ENCODE results near the gene TTLL10. TPM values are rescaled to one million over a fixed set of nuclear protein-coding genes. Genes with fewer than 3 reads are reported as not detected.

Gene TTLL10
- total RNA-seq, 4 donors from 2014 or later: 0.23 TPM; not detected in 3

DNA sequence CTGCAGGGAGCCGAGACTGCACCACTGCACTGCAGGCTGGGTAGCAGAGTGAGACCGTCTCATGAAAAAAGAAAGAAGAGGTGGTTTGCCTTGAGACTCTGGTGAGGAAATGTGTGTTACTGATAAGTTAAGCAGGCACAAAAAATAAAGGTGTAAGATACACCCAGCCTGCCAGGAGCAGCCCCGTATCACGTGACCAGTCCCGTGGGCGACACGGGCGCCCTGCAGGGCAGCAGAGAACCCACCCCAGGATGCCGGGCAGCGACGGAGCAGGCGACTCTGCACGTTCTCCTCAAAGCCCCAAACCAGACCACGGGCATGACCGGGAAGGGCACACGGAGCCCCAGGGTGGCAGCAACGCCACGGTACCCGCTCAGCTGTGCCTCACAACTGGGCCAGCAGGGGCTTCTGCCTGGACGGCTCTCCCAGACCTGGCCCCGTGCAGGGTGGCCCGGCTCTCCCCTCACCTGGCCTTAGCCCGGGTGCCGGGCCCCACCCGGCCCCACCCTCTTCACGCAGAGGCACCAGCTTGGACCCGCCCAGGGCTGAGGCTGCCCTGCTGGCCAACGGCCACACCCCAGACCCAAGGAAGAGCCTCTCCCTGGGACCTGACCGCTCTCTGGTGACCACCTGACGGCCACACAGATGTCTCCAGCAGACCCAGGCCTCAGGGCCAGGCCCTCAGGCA lies 48.4 kb downstream of the TTLL10 start:
- no peaks in the 10 kb centered on the region for H3K9me3 ChIP-seq
- no peak overlapping the region for H3K27ac ChIP-seq
- no peak for ATAC-seq
- H3K4me1 ChIP-seq: peaks cover 0 to 15% (median 0%) of the 10 kb centered on the region in 3 donors
- H3K27me3 ChIP-seq: no peaks in the 10 kb centered on the region
- no peak overlapping the region for H3K4me3 ChIP-seq
- 87% methylated on average over 3 of the region's 30 CpGs; no CpG with 5 or more reads in 1 of the 2 donors for WGBS, 2 donors (ENCODE audit: low coverage in 1 of 2)
- H3K36me3 ChIP-seq: peaks cover 0 to 100% of the 10 kb centered on the region in 2 donors
- TF ChIP-seq EP300 (IDR thresholded peaks at IDR 0.05) (no peak), POLR2AphosphoS5 (IDR thresholded peaks at IDR 0.05) (no peak), POLR2A (IDR thresholded peaks at IDR 0.05) (no peak)
- TF ChIP-seq, protein P1, sequence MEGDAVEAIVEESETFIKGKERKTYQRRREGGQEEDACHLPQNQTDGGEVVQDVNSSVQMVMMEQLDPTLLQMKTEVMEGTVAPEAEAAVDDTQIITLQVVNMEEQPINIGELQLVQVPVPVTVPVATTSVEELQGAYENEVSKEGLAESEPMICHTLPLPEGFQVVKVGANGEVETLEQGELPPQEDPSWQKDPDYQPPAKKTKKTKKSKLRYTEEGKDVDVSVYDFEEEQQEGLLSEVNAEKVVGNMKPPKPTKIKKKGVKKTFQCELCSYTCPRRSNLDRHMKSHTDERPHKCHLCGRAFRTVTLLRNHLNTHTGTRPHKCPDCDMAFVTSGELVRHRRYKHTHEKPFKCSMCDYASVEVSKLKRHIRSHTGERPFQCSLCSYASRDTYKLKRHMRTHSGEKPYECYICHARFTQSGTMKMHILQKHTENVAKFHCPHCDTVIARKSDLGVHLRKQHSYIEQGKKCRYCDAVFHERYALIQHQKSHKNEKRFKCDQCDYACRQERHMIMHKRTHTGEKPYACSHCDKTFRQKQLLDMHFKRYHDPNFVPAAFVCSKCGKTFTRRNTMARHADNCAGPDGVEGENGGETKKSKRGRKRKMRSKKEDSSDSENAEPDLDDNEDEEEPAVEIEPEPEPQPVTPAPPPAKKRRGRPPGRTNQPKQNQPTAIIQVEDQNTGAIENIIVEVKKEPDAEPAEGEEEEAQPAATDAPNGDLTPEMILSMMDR (IDR thresholded peaks at IDR 0.05): no peak

DNA sequence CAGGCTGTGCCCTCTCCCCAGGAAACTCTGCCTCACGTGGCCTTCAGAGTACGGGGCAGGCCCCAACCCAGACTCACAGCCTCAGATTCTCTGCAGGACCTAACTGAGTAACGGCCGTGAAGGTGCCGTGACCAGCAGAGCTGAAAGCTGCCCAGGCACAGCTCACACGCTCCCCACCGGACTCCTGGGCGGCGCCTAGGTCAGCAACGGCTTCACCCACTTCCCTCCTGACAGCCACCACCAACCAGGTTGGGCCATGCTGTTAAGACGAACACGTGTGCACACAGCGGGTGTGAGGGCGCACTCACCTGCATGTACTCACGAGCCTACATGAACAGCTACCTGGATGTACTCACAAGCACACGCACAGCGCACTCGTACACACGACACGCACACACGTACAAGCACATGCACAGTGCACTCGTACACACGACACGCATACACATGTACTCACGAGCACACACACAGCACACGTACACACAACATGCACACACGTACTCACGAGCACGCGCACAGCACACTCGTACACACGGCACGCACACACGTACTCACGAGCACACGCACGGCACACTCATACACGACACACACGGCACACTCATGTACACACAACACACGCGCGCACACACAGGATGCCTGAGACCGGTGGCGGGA lies 49.0 kb downstream of the TTLL10 start:
- H3K36me3 ChIP-seq: peaks cover 0 to 100% of the 10 kb centered on the region in 2 donors
- peaks cover 0 to 21% (median 0%) of the 10 kb centered on the region in 3 donors for H3K4me1 ChIP-seq
- ATAC-seq: no peak
- no peaks in the 10 kb centered on the region for H3K9me3 ChIP-seq
- 90 to 96% methylated on average over 12 to 26 of the region's 44 CpGs for WGBS, 2 donors (ENCODE audit: low coverage in 1 of 2)
- no peaks in the 10 kb centered on the region for H3K27me3 ChIP-seq
- H3K4me3 ChIP-seq: no peak overlapping the region
- TF ChIP-seq EP300 (IDR thresholded peaks at IDR 0.05) (no peak), POLR2AphosphoS5 (IDR thresholded peaks at IDR 0.05) (no peak), POLR2A (IDR thresholded peaks at IDR 0.05) (no peak)
- TF ChIP-seq, protein P1 (IDR thresholded peaks at IDR 0.05): no peak
- no peak overlapping the region for H3K27ac ChIP-seq

DNA sequence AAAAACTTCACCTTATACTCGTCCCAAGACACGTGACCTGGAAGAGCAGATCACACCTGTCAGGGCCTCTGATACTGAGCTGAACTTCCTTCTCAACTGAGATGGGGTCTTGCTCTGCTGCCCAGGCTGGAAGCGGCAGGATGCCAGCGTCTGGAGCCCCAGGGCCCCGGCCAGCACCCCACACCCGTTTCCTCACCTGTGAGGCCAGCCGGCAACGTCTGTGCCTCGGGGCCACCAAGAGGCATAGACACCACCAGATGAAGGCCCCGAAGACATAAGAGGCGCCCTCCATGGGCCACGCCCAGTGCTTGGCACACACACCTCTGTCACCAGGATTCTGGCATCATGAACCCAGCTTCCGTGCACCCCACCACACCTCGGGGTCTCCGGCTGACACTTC lies 49.6 kb downstream of the TTLL10 start:
- no peak for ATAC-seq
- Histone ChIP-seq H3K4me3 (no peak overlapping the region), H3K36me3 (peaks cover 0 to 100% of the 10 kb centered on the region in 2 donors), H3K9me3 (no peaks in the 10 kb centered on the region), H3K27ac (no peak overlapping the region), H3K27me3 (no peaks in the 10 kb centered on the region), H3K4me1 (peaks cover 0 to 27% (median 0%) of the 10 kb centered on the region in 3 donors)
- WGBS, 2 donors (ENCODE audit: low coverage in 1 of 2): 92% methylated on average over 2 of the region's 15 CpGs; no CpG with 5 or more reads in 1 of the 2 donors
- TF ChIP-seq, protein P1 (IDR thresholded peaks at IDR 0.05): no peak
- TF ChIP-seq EP300 (IDR thresholded peaks at IDR 0.05): no peak
- no peak for TF ChIP-seq POLR2A (IDR thresholded peaks at IDR 0.05)
- no peak for TF ChIP-seq POLR2AphosphoS5 (IDR thresholded peaks at IDR 0.05)

DNA sequence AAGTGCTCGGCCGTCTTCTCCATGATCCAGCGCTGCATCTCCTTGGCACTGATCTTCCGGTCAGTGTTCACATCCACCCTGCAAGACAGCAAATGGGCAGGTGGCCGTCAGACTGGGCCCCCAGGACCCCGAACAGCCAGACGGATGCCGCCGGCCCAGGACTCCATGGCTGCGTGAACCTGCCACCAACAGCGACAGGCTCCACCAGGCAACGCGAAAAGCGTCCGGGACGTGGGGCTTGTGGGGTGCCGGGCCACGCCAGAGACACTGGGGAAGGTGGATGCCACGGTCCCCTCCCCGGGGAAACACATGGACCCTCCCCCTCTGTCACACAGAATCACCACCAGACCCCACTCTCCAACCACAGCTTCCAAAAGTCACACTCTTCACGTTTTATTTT lies 50.2 kb downstream of the TTLL10 start:
- peaks cover 0 to 100% of the 10 kb centered on the region in 2 donors for H3K36me3 ChIP-seq
- WGBS, 2 donors (ENCODE audit: low coverage in 1 of 2): 100% methylated on average over 1 of the region's 21 CpGs; no CpG with 5 or more reads in 1 of the 2 donors
- no peak for ATAC-seq

More for the DNA sequence above, 50.2 kb downstream of the TTLL10 start:
- no peaks in the 10 kb centered on the region for H3K27me3 ChIP-seq
- H3K4me1 ChIP-seq: peaks cover 0 to 33% (median 0%) of the 10 kb centered on the region in 3 donors
- TF ChIP-seq POLR2A (IDR thresholded peaks at IDR 0.05): no peak
- no peak for TF ChIP-seq EP300 (IDR thresholded peaks at IDR 0.05)
- TF ChIP-seq POLR2AphosphoS5 (IDR thresholded peaks at IDR 0.05): no peak
- TF ChIP-seq, protein P1 (IDR thresholded peaks at IDR 0.05): no peak
- no peaks in the 10 kb centered on the region for H3K9me3 ChIP-seq
- no peak overlapping the region for H3K4me3 ChIP-seq
- H3K27ac ChIP-seq: no peak overlapping the region

Measured in gastroesophageal sphincter (tissue), 4 donors.